Calu3 (cell line): Measurements from ENCODE around the gene SETMAR. TPM values are rescaled to one million over a fixed set of nuclear protein-coding genes. Genes with fewer than 3 reads are reported as not detected.

Source experiments
- BruUV-seq: library from RNA; stranded (reverse); fragments of 400-500 nt; replicated peaks from 2 replicates; lab custom pipeline; 2021; lab: Mats Ljungman, UMichigan
- CTCF ChIA-PET: fragments of 300-600 bp; sonication (Branson Sonifier 250); formaldehyde crosslinking; loops from one replicate; lab custom pipeline; 2022; ENCODE audit warnings: antibody characterized with exemption; lab: Charles Lee
- DNase-seq: peaks from one replicate; pipeline ENCODE4 v3.0.0; 2022
- H3K27ac Mint-ChIP-seq: one replicate; pipeline ENCODE4 v1.8.0; 2022; ENCODE audit warnings: mixed read lengths; ENCODE audit not compliant: unreplicated experiment
- H3K27me3 Mint-ChIP-seq: one replicate; pipeline ENCODE4 v1.8.0; 2022; ENCODE audit warnings: mixed read lengths; ENCODE audit not compliant: unreplicated experiment
- H3K36me3 Mint-ChIP-seq: one replicate; pipeline ENCODE4 v1.8.0; 2022; ENCODE audit warnings: mild to moderate bottlenecking, moderate library complexity, mixed read lengths; ENCODE audit not compliant: insufficient read depth, unreplicated experiment
- H3K4me1 Mint-ChIP-seq: one replicate; pipeline ENCODE4 v1.8.0; 2022; ENCODE audit warnings: mild to moderate bottlenecking, low read depth, mixed read lengths; ENCODE audit not compliant: unreplicated experiment
- H3K4me3 Mint-ChIP-seq: one replicate; pipeline ENCODE4 v1.8.0; 2022; ENCODE audit warnings: mild to moderate bottlenecking, low read depth, moderate library complexity, mixed read lengths; ENCODE audit not compliant: unreplicated experiment
- H3K9me3 Mint-ChIP-seq: one replicate; pipeline ENCODE4 v1.8.0; 2022; ENCODE audit warnings: low read depth, mixed read lengths; ENCODE audit not compliant: unreplicated experiment
- intact Hi-C: fragments of 100-400 bp; cut with micrococcal nuclease; formaldehyde crosslinking; loops from one replicate; pipeline ENCODE4 v1.10.0; 2022; ENCODE audit not compliant: unreplicated experiment
- total RNA-seq: library from RNA; stranded (reverse); gene quantifications from 2 replicates; pipeline ENCODE4 v1.2.3, GENCODE V29; 2022
- TF ChIP-seq, protein P1 (sequence below): fragments of 200-600 bp; IDR thresholded peaks from one replicate; pipeline ENCODE4 v1.8.0; 2022; ENCODE audit warnings: antibody characterized with exemption; ENCODE audit not compliant: unreplicated experiment

Gene SETMAR
- total RNA-seq, 1 experiment from 2014 or later = 7.8 TPM

DNA sequence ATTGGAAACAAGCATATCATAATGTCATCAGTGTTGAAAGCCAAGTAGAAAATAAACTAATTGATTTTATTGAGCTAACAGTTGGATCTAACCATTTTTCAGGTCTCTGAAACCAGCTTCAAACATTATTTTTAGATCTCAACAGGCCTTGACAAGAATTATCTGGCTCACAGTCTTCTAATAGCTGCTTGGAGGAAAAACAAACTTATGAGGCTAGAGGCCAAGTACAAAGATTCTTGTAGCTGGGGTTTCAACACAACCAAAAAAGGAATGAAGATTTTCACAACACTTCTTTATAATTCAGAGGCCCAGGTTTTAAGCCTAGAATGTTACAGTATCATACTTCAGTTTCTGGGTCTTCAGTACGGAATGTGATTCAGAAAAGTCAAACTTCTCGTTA, 3.7 kb downstream of the SETMAR start:
- peaks cover 18% of the 10 kb centered on the region for H3K36me3 Mint-ChIP-seq
- CTCF ChIA-PET = no interaction called here
- DNase-seq = no peak
- no peaks in the 10 kb centered on the region for H3K27me3 Mint-ChIP-seq
- H3K27ac Mint-ChIP-seq = no peak overlapping the region
- H3K9me3 Mint-ChIP-seq = no peaks in the 10 kb centered on the region
- intact Hi-C loops = no loop called here
- H3K4me3 Mint-ChIP-seq = no peak overlapping the region
- TF ChIP-seq, protein P1, sequence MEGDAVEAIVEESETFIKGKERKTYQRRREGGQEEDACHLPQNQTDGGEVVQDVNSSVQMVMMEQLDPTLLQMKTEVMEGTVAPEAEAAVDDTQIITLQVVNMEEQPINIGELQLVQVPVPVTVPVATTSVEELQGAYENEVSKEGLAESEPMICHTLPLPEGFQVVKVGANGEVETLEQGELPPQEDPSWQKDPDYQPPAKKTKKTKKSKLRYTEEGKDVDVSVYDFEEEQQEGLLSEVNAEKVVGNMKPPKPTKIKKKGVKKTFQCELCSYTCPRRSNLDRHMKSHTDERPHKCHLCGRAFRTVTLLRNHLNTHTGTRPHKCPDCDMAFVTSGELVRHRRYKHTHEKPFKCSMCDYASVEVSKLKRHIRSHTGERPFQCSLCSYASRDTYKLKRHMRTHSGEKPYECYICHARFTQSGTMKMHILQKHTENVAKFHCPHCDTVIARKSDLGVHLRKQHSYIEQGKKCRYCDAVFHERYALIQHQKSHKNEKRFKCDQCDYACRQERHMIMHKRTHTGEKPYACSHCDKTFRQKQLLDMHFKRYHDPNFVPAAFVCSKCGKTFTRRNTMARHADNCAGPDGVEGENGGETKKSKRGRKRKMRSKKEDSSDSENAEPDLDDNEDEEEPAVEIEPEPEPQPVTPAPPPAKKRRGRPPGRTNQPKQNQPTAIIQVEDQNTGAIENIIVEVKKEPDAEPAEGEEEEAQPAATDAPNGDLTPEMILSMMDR = no peak
- no peaks in the 10 kb centered on the region for H3K4me1 Mint-ChIP-seq
- BruUV-seq = no TSS peak

DNA sequence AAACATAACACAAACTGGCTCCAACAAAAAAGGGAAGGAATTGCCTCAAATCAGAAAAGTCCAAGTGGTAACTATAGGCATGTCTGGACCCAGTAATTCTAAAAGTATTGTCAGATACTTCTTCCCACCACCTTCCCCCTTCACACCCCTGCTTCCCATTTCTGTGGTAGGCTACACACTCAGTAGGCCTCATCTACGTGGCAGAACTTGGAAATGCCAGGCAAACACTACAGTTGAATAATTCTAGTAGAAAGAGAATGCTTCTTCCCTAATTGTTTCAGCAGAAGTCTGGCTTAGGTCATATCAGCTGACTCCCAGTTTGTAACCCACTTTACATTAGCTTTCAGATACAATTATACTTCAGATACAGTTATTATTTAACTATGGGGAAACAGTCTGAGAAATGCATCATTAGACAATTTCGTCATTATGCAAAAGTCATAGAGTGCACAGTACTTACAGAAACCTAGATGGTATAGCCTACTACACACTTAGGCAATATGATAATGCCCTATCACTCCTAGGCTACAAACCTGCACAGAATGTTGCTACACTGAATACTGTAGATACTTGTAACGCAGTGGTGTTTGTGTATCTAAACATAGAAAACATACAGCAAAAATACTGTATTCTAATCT, 6.4 kb downstream of the SETMAR start:
- Mint-ChIP-seq H3K4me1 (no peaks in the 10 kb centered on the region), H3K9me3 (no peaks in the 10 kb centered on the region), H3K36me3 (no peaks in the 10 kb centered on the region), H3K27me3 (no peaks in the 10 kb centered on the region), H3K27ac (no peak overlapping the region), H3K4me3 (no peak overlapping the region)
- CTCF ChIA-PET = no interaction called here
- DNase-seq = no peak
- BruUV-seq = no TSS peak
- TF ChIP-seq, protein P1 = no peak
- intact Hi-C loops = no loop called here

DNA sequence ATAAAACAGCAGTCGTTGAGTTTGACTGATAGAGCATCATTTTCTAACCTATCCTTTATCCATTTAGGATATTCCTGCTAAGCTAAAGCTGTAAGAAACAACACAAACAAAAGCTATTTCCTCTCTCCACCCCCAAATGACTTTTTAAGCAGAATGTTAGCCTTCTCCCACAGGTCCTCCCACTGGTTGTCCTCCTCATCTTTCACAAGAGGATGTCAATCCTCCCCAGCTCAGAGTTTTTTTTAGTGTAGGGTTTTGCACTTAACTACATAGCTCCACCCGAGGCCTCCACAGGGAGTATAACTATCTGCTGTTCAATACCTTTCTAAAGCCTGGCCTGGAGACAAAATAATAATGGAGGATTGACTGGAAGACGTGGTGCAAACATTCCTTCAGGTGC, 7.8 kb downstream of the SETMAR start:
- H3K36me3 Mint-ChIP-seq = no peaks in the 10 kb centered on the region
- TF ChIP-seq, protein P1 = no peak
- no peaks in the 10 kb centered on the region for H3K4me1 Mint-ChIP-seq
- no TSS peak for BruUV-seq
- CTCF ChIA-PET = interaction anchor here (0.6 kb wide), 1 partner anchor 276 kb away, joined by 12 read pairs; no protein-coding TSS in a partner anchor
- no peak overlapping the region for H3K27ac Mint-ChIP-seq
- intact Hi-C loops = no loop called here
- no peak overlapping the region for H3K4me3 Mint-ChIP-seq
- no peaks in the 10 kb centered on the region for H3K27me3 Mint-ChIP-seq
- DNase-seq = no peak
- no peaks in the 10 kb centered on the region for H3K9me3 Mint-ChIP-seq

DNA sequence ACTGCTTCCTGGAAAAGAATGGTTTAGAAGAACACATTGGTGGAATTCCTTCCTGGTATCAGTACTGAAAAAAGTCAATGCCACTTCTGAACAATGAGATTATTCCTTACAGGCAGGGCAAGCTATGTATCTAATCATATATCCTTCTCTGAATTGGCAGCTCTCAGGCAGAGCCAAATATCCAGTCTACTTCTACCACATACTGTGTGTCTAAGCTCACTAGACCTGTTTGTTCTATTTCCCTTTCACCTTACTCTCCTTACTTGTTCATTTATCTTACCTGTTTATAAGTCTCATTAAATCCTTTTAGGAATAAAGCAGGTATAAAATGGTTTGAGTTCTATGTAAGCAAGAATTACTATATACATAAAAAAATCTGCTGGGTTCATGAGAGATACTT, 8.3 kb downstream of the SETMAR start:
- intact Hi-C loops = no loop called here
- no peaks in the 10 kb centered on the region for H3K9me3 Mint-ChIP-seq
- H3K36me3 Mint-ChIP-seq = no peaks in the 10 kb centered on the region
- CTCF ChIA-PET = interaction anchor here (1.0 kb wide), 1 partner anchor 40 kb away, joined by 3 read pairs; no protein-coding TSS in a partner anchor
- no TSS peak for BruUV-seq
- no peak overlapping the region for H3K4me3 Mint-ChIP-seq
- no peaks in the 10 kb centered on the region for H3K27me3 Mint-ChIP-seq
- no peaks in the 10 kb centered on the region for H3K4me1 Mint-ChIP-seq
- DNase-seq = no peak
- H3K27ac Mint-ChIP-seq = no peak overlapping the region
- TF ChIP-seq, protein P1 = no peak
